Thyroid gland (tissue), 4 donors: Measurements from ENCODE around the gene PDZD2.

Source experiments
- POLR2A ChIP-seq, 2 donors: fragments of 450-650 bp; IDR thresholded peaks; one replicate each; pipeline ENCODE4 v1.6.1; 2017; ENCODE audit warnings: antibody characterized with exemption in 2 of 2, mild to moderate bottlenecking in 2 of 2, moderate library complexity in 1 of 2
- TF ChIP-seq, protein P1 (sequence below), 6 experiments: fragments of 200-600 bp in 3 of 6; fragments of 450-650 bp in 3 of 6; sonication (generic) in 3 of 6; IDR thresholded peaks; one replicate each; pipeline ENCODE4 v1.5.1; 2016 to 2019; ENCODE audit warnings: antibody characterized with exemption in 6 of 6, mild to moderate bottlenecking in 2 of 6, inconsistent platforms in 1 of 6, moderate library complexity in 1 of 6

DNA sequence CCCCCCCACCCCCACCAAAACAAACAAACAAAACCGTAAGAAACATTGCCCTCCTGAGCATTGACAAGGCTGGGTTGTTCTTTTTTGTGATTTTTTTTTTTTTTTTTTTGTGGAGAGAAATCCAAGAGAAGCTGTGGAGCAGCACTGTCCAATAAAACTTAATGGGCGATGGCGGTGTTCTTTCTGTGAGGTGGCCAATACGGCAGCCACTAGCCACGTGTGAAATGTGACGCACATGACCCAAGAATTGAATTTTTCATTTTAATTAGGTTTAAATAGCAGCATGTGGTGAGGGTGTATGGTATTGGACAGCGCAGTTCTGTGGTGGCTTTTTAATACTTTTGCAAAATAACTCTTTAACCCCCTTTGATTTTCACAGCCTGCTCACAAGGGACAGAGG, 251.1 kb downstream of the PDZD2 start:
- TF ChIP-seq, protein P1, sequence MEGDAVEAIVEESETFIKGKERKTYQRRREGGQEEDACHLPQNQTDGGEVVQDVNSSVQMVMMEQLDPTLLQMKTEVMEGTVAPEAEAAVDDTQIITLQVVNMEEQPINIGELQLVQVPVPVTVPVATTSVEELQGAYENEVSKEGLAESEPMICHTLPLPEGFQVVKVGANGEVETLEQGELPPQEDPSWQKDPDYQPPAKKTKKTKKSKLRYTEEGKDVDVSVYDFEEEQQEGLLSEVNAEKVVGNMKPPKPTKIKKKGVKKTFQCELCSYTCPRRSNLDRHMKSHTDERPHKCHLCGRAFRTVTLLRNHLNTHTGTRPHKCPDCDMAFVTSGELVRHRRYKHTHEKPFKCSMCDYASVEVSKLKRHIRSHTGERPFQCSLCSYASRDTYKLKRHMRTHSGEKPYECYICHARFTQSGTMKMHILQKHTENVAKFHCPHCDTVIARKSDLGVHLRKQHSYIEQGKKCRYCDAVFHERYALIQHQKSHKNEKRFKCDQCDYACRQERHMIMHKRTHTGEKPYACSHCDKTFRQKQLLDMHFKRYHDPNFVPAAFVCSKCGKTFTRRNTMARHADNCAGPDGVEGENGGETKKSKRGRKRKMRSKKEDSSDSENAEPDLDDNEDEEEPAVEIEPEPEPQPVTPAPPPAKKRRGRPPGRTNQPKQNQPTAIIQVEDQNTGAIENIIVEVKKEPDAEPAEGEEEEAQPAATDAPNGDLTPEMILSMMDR (IDR thresholded peaks at IDR 0.05): no peak
- TF ChIP-seq POLR2A (IDR thresholded peaks at IDR 0.05): no peak
